GM06990 (cell line): ENCODE results near the gene SNX32.
A peak's percentile ranks its signal among the peaks of the same experiment; 100 is the strongest.

ENCODE experiments used
- DNase-seq: peaks from one replicate; pipeline ENCODE4 v3.0.0-alpha.2; 2011; ENCODE audit not compliant: insufficient read length; ENCODE audit errors: extremely low read depth
- H3K27me3 ChIP-seq: replicated peaks from 2 replicates; pipeline ENCODE4 v1.6.0; 2011; ENCODE audit warnings: low read length; ENCODE audit not compliant: control insufficient read depth, insufficient read depth
- H3K36me3 ChIP-seq: 2 replicates; pipeline ENCODE4 v1.5.1; 2011; ENCODE audit warnings: low read length; ENCODE audit not compliant: control insufficient read depth, insufficient read depth
- H3K4me3 ChIP-seq: replicated peaks from 2 replicates; pipeline ENCODE4 v1.5.1; 2011; ENCODE audit warnings: low read depth, mild to moderate bottlenecking, control low read depth, low read length
- CTCF ChIP-seq: IDR thresholded peaks from 2 replicates; pipeline ENCODE4 v1.5.1; 2011; ENCODE audit warnings: low read length, control low read depth, mild to moderate bottlenecking, inconsistent platforms; ENCODE audit not compliant: insufficient read depth, poor library complexity, severe bottlenecking

SNX32 gene

GRCh38 chr11:65803797-65804492 is 29.8 kb upstream of the SNX32 start:
- H3K27me3 ChIP-seq: no peaks in the 10 kb centered on the region; the same call in 1 of the 2 replicates
- H3K4me3 ChIP-seq: no peak overlapping the region
- no peak for TF ChIP-seq CTCF
- no peaks in the 10 kb centered on the region for H3K36me3 ChIP-seq
- DNase-seq: no peak

GRCh38 chr11:65806979-65807378 is 26.8 kb upstream of the SNX32 start:
- DNase-seq: no peak

GRCh38 chr11:65808744-65809341 is 24.9 kb upstream of the SNX32 start:
- Histone ChIP-seq H3K36me3 (no peaks in the 10 kb centered on the region), H3K27me3 (no peaks in the 10 kb centered on the region; the same call in 1 of the 2 replicates), H3K4me3 (no peak overlapping the region)
- no peak for TF ChIP-seq CTCF
- no peak for DNase-seq

More at GRCh38 chr11:65806979-65807378, 26.8 kb upstream of the SNX32 start:
- H3K36me3 ChIP-seq: no peaks in the 10 kb centered on the region
- H3K4me3 ChIP-seq: no peak overlapping the region
- H3K27me3 ChIP-seq: no peaks in the 10 kb centered on the region
- TF ChIP-seq CTCF: no peak

- H3K4me3 ChIP-seq: no peak overlapping the region
- no peak for DNase-seq
- H3K36me3 ChIP-seq: no peaks in the 10 kb centered on the region
- TF ChIP-seq CTCF: no peak
- H3K27me3 ChIP-seq: no peaks in the 10 kb centered on the region; the same call in 1 of the 2 replicates
These were observed 24.3 kb upstream of the SNX32 start for GRCh38 chr11:65809496-65809895.

- peak; percentile 3 for TF ChIP-seq CTCF
- Histone ChIP-seq H3K36me3 (no peaks in the 10 kb centered on the region), H3K4me3 (no peak overlapping the region), H3K27me3 (no peaks in the 10 kb centered on the region; the same call in 1 of the 2 replicates)
- no peak for DNase-seq
These were observed 23.5 kb upstream of the SNX32 start for GRCh38 chr11:65810046-65810868.
